ENCODE measurements around the gene MYO3B. TPM values are rescaled to one million over a fixed set of nuclear protein-coding genes. Genes with fewer than 3 reads are reported as not detected.

MYO3B gene
- polyA plus RNA-seq, 1 of the 3 experiments (the other 2 are of a cell fraction): not detected

DNA sequence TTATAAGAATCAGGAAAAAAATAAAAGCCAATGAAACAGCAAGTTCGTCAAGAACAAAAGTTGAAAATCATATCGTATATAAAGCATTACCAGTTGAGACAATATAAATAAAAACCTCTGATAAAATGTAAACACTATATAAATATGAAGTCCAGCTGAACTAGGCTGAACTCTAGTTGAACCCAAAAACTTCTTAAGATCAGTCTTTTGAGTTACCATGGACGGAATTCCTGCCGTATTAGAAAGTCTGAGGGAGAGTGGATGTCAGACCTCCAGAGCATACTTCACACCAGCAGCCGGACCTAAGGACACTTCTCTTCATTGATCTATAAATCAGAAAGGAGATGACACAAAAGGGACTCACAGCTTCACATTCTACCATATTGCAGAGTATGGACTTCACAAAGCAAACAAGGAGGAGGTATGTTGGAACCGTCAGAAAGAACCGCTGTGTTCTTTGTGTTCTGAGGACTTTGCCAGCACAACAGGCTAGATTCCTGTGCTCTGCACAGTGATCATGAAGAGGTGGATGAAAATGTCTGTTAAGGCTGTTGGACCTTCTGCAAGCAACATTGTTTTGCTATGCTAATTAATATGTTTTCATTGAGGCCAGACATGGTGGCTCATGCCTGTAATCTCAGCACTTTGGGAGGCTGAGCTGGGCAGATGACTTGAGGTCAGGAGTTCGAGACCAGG, 469.9 kb downstream of the MYO3B start:
- TF ChIP-seq, protein P1, sequence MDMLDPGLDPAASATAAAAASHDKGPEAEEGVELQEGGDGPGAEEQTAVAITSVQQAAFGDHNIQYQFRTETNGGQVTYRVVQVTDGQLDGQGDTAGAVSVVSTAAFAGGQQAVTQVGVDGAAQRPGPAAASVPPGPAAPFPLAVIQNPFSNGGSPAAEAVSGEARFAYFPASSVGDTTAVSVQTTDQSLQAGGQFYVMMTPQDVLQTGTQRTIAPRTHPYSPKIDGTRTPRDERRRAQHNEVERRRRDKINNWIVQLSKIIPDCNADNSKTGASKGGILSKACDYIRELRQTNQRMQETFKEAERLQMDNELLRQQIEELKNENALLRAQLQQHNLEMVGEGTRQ (IDR thresholded peaks at IDR 0.05; ENCODE audit: borderline replicate concordance, low read depth, low read length): no peak
- TF ChIP-seq RXRA (IDR thresholded peaks at IDR 0.05; ENCODE audit: borderline replicate concordance, low read depth) (no peak), MXI1 (IDR thresholded peaks at IDR 0.05; ENCODE audit: low read depth, low read length) (no peak), MEF2A (IDR thresholded peaks at IDR 0.05; ENCODE audit: borderline replicate concordance, low read depth) (no peak), RAD21 (IDR thresholded peaks at IDR 0.05; ENCODE audit: low read length) (no peak)
- TF ChIP-seq, protein P2, sequence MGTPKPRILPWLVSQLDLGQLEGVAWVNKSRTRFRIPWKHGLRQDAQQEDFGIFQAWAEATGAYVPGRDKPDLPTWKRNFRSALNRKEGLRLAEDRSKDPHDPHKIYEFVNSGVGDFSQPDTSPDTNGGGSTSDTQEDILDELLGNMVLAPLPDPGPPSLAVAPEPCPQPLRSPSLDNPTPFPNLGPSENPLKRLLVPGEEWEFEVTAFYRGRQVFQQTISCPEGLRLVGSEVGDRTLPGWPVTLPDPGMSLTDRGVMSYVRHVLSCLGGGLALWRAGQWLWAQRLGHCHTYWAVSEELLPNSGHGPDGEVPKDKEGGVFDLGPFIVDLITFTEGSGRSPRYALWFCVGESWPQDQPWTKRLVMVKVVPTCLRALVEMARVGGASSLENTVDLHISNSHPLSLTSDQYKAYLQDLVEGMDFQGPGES (IDR thresholded peaks at IDR 0.05; ENCODE audit: low read depth, low read length): no peak
- TF ChIP-seq, protein P3, sequence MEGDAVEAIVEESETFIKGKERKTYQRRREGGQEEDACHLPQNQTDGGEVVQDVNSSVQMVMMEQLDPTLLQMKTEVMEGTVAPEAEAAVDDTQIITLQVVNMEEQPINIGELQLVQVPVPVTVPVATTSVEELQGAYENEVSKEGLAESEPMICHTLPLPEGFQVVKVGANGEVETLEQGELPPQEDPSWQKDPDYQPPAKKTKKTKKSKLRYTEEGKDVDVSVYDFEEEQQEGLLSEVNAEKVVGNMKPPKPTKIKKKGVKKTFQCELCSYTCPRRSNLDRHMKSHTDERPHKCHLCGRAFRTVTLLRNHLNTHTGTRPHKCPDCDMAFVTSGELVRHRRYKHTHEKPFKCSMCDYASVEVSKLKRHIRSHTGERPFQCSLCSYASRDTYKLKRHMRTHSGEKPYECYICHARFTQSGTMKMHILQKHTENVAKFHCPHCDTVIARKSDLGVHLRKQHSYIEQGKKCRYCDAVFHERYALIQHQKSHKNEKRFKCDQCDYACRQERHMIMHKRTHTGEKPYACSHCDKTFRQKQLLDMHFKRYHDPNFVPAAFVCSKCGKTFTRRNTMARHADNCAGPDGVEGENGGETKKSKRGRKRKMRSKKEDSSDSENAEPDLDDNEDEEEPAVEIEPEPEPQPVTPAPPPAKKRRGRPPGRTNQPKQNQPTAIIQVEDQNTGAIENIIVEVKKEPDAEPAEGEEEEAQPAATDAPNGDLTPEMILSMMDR (IDR thresholded peaks at IDR 0.05): no peak
- CTCF ChIA-PET: no interaction called here
- POLR2A ChIA-PET: no interaction called here
- H3K4me1 ChIP-seq (ENCODE audit: control insufficient read depth in 1 of 2, insufficient read depth in 2 of 2, low read depth in 1 of 2, low read length in 1 of 2): no peaks in the 10 kb centered on the region
- no peak overlapping the region for H3K9ac ChIP-seq
- 64% methylated on average over 8 of the region's 8 CpGs for WGBS (ENCODE audit: low lambda C conversion rate)
- no peaks in the 10 kb centered on the region for H3K27me3 ChIP-seq (ENCODE audit: insufficient read depth)
- H3F3A ChIP-seq (replicated peaks; ENCODE audit: insufficient read depth): no peaks in the 10 kb centered on the region
- H3K36me3 ChIP-seq (replicated peaks in 1 of 2; ENCODE audit: control insufficient read depth in 1 of 2, insufficient read depth in 2 of 2, low read length in 1 of 2): no peaks in the 10 kb centered on the region
- no peak overlapping the region for H3K4me3 ChIP-seq (ENCODE audit: low read depth in 2 of 2, low read length in 1 of 2)
- H4K20me1 ChIP-seq (ENCODE audit: insufficient read depth): no peaks in the 10 kb centered on the region
- no peak overlapping the region for H3K27ac ChIP-seq (ENCODE audit: low read depth in 2 of 2, low read length in 1 of 2)
- no peak overlapping the region for H2AFZ ChIP-seq (ENCODE audit: low read depth)
- no peaks in the 10 kb centered on the region for H3K9me3 ChIP-seq
- no peaks in the 10 kb centered on the region for H3K79me2 ChIP-seq (ENCODE audit: insufficient read depth)
- no peak for DNase-seq
- no peak overlapping the region for H3K4me2 ChIP-seq
- no peaks in the 10 kb centered on the region for H3K9me2 ChIP-seq

DNA sequence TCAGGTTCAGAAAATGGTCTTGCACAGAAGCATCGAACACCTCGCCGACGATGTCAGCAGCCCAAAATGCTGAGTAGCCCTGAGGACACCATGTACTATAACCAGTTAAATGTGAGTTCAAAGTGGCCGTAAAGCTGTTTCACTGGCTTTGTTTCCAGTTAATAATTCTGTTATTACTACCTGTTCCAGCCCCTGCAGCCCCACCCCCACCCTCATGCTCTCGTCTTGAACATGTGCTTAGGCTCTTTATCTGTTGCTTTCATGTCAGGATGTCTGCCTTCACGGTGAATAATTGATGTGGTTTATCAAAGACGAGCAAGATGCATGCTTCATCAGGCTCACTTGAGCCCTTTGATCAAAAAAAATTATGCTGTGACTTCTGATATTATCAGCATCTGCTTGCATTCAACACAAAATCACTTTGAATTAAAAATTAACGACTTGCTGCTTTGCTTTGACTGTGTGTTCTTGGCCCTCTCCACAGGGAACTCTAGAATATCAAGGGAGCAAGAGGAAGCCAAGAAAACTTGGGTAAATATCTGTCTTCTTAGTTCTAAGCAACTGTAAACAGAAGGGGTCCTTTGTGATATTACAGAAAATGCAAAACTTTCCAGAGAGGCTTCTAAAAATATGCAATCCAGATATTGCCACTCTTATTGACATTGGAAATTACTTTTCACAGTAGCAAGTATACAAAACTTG, 473.8 kb downstream of the MYO3B start:
- no peaks in the 10 kb centered on the region for H4K20me1 ChIP-seq (ENCODE audit: insufficient read depth)
- no peak overlapping the region for H3K4me2 ChIP-seq
- no peaks in the 10 kb centered on the region for H3K9me2 ChIP-seq
- 23% methylated on average over 9 of the region's 9 CpGs for WGBS (ENCODE audit: low lambda C conversion rate)
- no peak overlapping the region for H2AFZ ChIP-seq (ENCODE audit: low read depth)
- no peak overlapping the region for H3K4me3 ChIP-seq (ENCODE audit: low read depth in 2 of 2, low read length in 1 of 2)
- H3K9ac ChIP-seq: no peak overlapping the region
- H3K27me3 ChIP-seq (ENCODE audit: insufficient read depth): no peaks in the 10 kb centered on the region
- H3K9me3 ChIP-seq: no peaks in the 10 kb centered on the region
- H3K4me1 ChIP-seq (ENCODE audit: control insufficient read depth in 1 of 2, insufficient read depth in 2 of 2, low read depth in 1 of 2, low read length in 1 of 2): no peaks in the 10 kb centered on the region
- no peaks in the 10 kb centered on the region for H3K79me2 ChIP-seq (ENCODE audit: insufficient read depth)
- CTCF ChIA-PET: no interaction called here
- DNase-seq: no peak
- H3F3A ChIP-seq (replicated peaks; ENCODE audit: insufficient read depth): no peaks in the 10 kb centered on the region
- TF ChIP-seq YY1 (IDR thresholded peaks at IDR 0.05; ENCODE audit: low read depth) (no peak), NFIC (IDR thresholded peaks at IDR 0.05; ENCODE audit: borderline replicate concordance) (no peak), ELF1 (IDR thresholded peaks at IDR 0.05) (no peak)
- TF ChIP-seq, protein P1 (IDR thresholded peaks at IDR 0.05; ENCODE audit: borderline replicate concordance, low read depth, low read length): no peak
- TF ChIP-seq, protein P4, sequence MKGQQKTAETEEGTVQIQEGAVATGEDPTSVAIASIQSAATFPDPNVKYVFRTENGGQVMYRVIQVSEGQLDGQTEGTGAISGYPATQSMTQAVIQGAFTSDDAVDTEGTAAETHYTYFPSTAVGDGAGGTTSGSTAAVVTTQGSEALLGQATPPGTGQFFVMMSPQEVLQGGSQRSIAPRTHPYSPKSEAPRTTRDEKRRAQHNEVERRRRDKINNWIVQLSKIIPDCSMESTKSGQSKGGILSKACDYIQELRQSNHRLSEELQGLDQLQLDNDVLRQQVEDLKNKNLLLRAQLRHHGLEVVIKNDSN (IDR thresholded peaks at IDR 0.05; ENCODE audit: borderline replicate concordance, low read depth): no peak
- TF ChIP-seq, protein P5, sequence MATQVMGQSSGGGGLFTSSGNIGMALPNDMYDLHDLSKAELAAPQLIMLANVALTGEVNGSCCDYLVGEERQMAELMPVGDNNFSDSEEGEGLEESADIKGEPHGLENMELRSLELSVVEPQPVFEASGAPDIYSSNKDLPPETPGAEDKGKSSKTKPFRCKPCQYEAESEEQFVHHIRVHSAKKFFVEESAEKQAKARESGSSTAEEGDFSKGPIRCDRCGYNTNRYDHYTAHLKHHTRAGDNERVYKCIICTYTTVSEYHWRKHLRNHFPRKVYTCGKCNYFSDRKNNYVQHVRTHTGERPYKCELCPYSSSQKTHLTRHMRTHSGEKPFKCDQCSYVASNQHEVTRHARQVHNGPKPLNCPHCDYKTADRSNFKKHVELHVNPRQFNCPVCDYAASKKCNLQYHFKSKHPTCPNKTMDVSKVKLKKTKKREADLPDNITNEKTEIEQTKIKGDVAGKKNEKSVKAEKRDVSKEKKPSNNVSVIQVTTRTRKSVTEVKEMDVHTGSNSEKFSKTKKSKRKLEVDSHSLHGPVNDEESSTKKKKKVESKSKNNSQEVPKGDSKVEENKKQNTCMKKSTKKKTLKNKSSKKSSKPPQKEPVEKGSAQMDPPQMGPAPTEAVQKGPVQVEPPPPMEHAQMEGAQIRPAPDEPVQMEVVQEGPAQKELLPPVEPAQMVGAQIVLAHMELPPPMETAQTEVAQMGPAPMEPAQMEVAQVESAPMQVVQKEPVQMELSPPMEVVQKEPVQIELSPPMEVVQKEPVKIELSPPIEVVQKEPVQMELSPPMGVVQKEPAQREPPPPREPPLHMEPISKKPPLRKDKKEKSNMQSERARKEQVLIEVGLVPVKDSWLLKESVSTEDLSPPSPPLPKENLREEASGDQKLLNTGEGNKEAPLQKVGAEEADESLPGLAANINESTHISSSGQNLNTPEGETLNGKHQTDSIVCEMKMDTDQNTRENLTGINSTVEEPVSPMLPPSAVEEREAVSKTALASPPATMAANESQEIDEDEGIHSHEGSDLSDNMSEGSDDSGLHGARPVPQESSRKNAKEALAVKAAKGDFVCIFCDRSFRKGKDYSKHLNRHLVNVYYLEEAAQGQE (IDR thresholded peaks at IDR 0.05; ENCODE audit: low read depth, low read length): no peak
- H3K36me3 ChIP-seq (replicated peaks in 1 of 2; ENCODE audit: control insufficient read depth in 1 of 2, insufficient read depth in 2 of 2, low read length in 1 of 2): no peaks in the 10 kb centered on the region
- POLR2A ChIA-PET: no interaction called here
- H3K27ac ChIP-seq (ENCODE audit: low read depth in 2 of 2, low read length in 1 of 2): no peak overlapping the region

Data from SK-N-SH (cell line).